ENCODE results near the gene CNOT2. TPM values are rescaled to one million over a fixed set of nuclear protein-coding genes. Genes with fewer than 3 reads are reported as not detected.

Gene CNOT2
- total RNA-seq, 4 donors from 2014 or later: 117 to 141 (median 122) TPM

DNA sequence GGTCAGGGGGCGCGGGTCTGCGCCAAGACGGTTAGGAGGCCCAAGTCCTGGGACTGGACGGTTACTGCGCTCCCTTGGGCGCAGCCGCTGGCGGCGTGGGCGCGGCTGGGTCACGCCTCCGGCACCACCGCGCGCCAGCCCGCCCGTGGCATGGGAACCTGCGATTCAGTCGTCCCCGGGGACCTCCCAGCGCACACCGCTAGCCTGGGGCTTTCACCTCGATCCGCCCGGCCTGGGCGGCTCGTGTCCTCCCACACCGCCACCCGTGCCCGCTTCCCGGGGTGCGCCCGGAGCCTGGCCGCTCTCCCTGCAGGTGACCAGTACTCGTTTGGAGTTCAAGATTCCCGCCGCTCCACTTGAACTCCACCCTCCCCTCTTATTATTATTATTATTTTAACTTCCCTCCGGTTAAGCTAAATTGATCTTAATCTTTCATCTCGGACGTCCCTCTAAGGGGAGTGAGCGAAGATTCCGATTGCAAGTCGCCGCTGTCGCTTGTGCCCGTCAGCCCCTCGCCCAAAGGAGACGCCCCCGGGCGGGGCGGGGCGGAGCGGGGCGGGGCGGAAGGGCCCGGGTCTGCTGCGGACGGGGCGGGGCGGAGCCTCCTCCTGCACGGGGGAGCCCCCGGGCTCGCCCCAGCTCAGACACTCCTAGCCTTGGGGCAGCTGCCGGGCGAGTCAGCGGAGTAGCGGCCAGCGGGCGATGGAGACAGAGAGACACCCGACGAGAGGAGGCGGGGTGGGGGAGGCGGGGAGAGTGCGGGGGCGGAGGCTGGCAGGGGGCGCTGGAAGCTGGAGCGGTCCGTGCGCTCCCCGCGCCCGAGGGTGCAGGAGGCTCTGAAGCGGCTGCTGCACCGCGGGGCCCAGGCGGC lies 122.7 kb downstream of the CNOT2 start, which contains the start of gene KCNMB4:
TSS of gene KCNMB4 (plus strand) at position 643 of the 871 bp plus-strand sequence. CDS start 445 bp downstream, outside the sequence.
- peak within 1 kb of the TSS; percentile 65 for H3K4me3 ChIP-seq (ENCODE audit: low read depth, poor library complexity, severe bottlenecking)
- 0 to 1% methylated on average over 50 to 59 of the region's 88 CpGs for WGBS, 2 donors
- TF ChIP-seq POLR2A (IDR thresholded peaks at IDR 0.05): no peak
- TF ChIP-seq, protein P1, sequence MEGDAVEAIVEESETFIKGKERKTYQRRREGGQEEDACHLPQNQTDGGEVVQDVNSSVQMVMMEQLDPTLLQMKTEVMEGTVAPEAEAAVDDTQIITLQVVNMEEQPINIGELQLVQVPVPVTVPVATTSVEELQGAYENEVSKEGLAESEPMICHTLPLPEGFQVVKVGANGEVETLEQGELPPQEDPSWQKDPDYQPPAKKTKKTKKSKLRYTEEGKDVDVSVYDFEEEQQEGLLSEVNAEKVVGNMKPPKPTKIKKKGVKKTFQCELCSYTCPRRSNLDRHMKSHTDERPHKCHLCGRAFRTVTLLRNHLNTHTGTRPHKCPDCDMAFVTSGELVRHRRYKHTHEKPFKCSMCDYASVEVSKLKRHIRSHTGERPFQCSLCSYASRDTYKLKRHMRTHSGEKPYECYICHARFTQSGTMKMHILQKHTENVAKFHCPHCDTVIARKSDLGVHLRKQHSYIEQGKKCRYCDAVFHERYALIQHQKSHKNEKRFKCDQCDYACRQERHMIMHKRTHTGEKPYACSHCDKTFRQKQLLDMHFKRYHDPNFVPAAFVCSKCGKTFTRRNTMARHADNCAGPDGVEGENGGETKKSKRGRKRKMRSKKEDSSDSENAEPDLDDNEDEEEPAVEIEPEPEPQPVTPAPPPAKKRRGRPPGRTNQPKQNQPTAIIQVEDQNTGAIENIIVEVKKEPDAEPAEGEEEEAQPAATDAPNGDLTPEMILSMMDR (IDR thresholded peaks at IDR 0.05): no peak
- intact Hi-C loops (cut with DNase I; ENCODE audit: low total_unique reads): no loop called here
- DNase-seq (ENCODE audit: low spot score in 2 of 2): peak; percentile 35 to 87

DNA sequence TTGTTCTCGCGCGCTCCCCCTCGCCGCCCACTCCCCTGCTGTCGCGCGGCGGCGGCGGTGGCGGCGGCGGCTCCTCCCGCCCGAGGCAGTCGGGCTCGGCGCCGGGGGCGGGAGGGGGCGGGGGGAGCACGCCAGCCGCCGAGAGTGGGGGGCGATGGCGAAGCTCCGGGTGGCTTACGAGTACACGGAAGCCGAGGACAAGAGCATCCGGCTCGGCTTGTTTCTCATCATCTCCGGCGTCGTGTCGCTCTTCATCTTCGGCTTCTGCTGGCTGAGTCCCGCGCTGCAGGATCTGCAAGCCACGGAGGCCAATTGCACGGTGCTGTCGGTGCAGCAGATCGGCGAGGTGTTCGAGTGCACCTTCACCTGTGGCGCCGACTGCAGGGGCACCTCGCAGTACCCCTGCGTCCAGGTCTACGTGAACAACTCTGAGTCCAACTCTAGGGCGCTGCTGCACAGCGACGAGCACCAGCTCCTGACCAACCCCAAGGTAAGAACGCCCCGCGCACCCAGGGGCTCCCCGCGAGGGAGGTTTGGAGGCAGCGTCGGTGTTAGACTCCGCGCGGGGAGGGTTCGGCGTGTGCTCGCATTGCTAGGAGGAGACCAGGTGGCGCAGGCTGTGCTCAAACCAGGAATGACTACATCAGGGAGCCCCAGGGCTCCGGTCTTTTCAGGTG lies 123.5 kb downstream of the CNOT2 start:
- intact Hi-C loops (cut with DNase I; ENCODE audit: low total_unique reads): no loop called here
- DNase-seq (ENCODE audit: low spot score in 2 of 2): peak; percentile 22 to 87
- no peak for TF ChIP-seq POLR2A (IDR thresholded peaks at IDR 0.05)
- TF ChIP-seq, protein P1 (IDR thresholded peaks at IDR 0.05): no peak
- WGBS, 2 donors: 0% methylated on average over 5 to 39 of the region's 69 CpGs
- peak overlapping the region; percentile 65 for H3K4me3 ChIP-seq (ENCODE audit: low read depth, poor library complexity, severe bottlenecking)

DNA sequence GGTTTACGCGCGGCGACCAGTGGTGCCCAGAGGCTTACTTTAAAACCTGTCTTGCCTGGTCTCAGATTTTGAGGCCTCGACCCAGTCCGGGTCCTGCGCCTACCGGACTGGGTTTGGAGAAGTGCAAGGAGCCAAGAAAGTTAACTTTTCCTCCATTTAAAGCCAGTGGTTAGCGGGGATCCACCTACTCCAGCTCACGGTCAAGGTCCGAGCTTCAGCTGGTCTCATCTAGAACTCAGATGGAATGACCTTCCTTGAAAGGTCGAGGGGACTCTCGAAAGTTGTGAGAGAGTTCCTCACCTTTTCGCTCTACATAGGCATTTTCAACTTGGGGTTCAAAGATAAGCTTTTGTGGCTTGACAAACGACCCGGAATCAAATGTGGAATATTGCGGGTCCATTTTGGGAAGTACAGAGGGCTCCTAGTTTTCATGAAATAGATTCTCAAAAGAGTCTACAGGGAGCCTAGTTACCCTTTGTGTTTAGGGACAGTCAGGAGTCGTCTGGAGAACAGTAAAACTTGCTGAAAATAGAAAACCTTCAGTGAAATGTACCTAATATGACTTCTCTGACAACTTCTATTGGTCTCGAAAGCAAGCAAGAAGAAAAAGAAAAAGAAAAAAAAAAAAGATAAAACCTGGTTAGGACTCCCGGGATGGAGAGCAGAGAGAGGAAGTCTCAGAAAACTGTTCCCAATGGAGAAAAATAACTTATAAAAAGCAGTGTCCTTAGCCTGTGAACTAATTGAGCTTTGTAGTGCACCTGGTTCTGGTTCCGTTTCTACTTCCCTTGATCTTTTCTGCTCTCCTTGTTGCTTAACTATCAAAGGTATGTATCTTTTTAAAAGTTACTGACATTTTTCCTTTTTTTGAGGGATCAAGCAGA lies 124.3 kb downstream of the CNOT2 start:
- intact Hi-C loops (cut with DNase I; ENCODE audit: low total_unique reads): no loop called here
- TF ChIP-seq, protein P1 (IDR thresholded peaks at IDR 0.05): no peak
- no peak for TF ChIP-seq POLR2A (IDR thresholded peaks at IDR 0.05)
- H3K4me3 ChIP-seq (ENCODE audit: low read depth, poor library complexity, severe bottlenecking): peak overlapping the region; percentile 65
- 6 to 7% methylated on average over 20 of the region's 21 CpGs for WGBS, 2 donors
- no peak for DNase-seq (ENCODE audit: low spot score in 2 of 2)

DNA sequence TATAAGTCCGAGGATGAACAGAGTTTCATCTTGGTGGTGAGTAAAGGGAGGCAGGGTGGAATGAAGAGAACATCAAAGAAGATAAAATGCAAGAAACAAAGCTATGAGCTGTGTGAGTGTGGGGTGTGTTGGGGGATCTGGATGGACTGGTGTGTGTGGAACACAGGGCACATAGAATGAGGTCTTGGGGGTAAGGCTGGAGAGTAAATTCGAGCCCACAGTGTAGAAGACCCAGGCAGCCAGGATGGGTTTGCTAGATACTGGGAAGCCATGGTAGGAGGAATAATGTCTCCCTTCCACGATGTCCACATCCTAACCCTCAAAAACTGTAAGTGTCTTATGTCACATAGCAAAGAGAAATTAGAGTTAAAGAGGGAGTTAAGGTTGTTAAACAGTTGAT lies 129.6 kb downstream of the CNOT2 start:
- 92 to 96% methylated on average over 3 of the region's 3 CpGs for WGBS, 2 donors
- TF ChIP-seq, protein P1 (IDR thresholded peaks at IDR 0.05): no peak
- TF ChIP-seq POLR2A (IDR thresholded peaks at IDR 0.05): no peak
- no peak for DNase-seq (ENCODE audit: low spot score in 2 of 2)
- H3K4me3 ChIP-seq (ENCODE audit: low read depth, poor library complexity, severe bottlenecking): no peak overlapping the region
- intact Hi-C loops (cut with DNase I; ENCODE audit: low total_unique reads): no loop called here

DNA sequence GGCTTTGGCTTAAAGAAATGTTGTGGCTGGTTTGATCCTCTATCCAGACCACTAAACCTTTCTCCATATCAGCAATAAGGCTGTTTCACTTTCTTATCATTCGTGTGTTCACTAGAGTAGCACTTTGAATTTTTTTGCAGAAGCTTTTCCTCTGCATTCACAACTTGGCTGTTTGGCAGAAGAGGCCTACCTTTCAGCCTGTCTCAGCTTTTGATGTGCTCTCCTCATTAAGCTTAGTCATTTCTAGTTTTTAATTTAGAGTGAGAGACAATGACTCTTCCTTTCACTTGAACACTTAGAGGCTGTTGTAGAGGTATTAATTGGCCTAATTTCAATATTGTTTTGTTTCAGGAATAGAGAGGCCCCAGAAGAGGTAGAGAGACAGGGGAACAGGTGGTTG lies 136.6 kb downstream of the CNOT2 start:
- intact Hi-C loops (cut with DNase I; ENCODE audit: low total_unique reads): no loop called here

More for the DNA sequence above, 136.6 kb downstream of the CNOT2 start:
- no peak for TF ChIP-seq POLR2A (IDR thresholded peaks at IDR 0.05)
- TF ChIP-seq, protein P1 (IDR thresholded peaks at IDR 0.05): no peak
- no peak for DNase-seq (ENCODE audit: low spot score in 2 of 2)
- H3K4me3 ChIP-seq (ENCODE audit: low read depth, poor library complexity, severe bottlenecking): no peak overlapping the region
- WGBS, 2 donors: 87 to 94% methylated on average over 1 of the region's 1 CpG
